ENCODE data around the gene PRKRA.

Gene PRKRA

GRCh38 chr2:178450774-178451525, at the start of gene PRKRA, which contains the start of gene PJVK:
PRKRA (minus strand) TSS chr2:178451175; CDS start chr2:178451030, 145 bp downstream.
PJVK (plus strand) TSS chr2:178451378; CDS start chr2:178453410, 2,032 bp downstream.
- peak within 1 kb of the TSS; percentile 82 to 91 for H3K4me3 ChIP-seq (replicated peaks in 1 of 2; ENCODE audit: low read depth in 2 of 2, low read length in 2 of 2)
- TF ChIP-seq CTCF (IDR thresholded peaks at IDR 0.05; ENCODE audit: low read depth, low read length): no peak
- peak; percentile 97 to 99 for DNase-seq (ENCODE audit: low read depth in 2 of 2)

- TF ChIP-seq CTCF (IDR thresholded peaks at IDR 0.05; ENCODE audit: low read depth, low read length): no peak
- no peak overlapping the region for H3K4me3 ChIP-seq (replicated peaks in 1 of 2; ENCODE audit: low read depth in 2 of 2, low read length in 2 of 2)
- DNase-seq (ENCODE audit: low read depth in 2 of 2): no peak
Measured at GRCh38 chr2:178499640-178500039, 48.7 kb upstream of the PRKRA start.

- no peak overlapping the region for H3K4me3 ChIP-seq (replicated peaks in 1 of 2; ENCODE audit: low read depth in 2 of 2, low read length in 2 of 2)
- DNase-seq (ENCODE audit: low read depth in 2 of 2): no peak
- no peak for TF ChIP-seq CTCF (IDR thresholded peaks at IDR 0.05; ENCODE audit: low read depth, low read length)
Measured at GRCh38 chr2:178498137-178498536, 47.2 kb upstream of the PRKRA start.

GRCh38 chr2:178496049-178496448, 45.1 kb upstream of the PRKRA start:
- no peak for TF ChIP-seq CTCF (IDR thresholded peaks at IDR 0.05; ENCODE audit: low read depth, low read length)
- H3K4me3 ChIP-seq (replicated peaks in 1 of 2; ENCODE audit: low read depth in 2 of 2, low read length in 2 of 2): no peak overlapping the region
- no peak for DNase-seq (ENCODE audit: low read depth in 2 of 2)

- no peak for TF ChIP-seq CTCF (IDR thresholded peaks at IDR 0.05; ENCODE audit: low read depth, low read length)
- H3K4me3 ChIP-seq (replicated peaks in 1 of 2; ENCODE audit: low read depth in 2 of 2, low read length in 2 of 2): no peak overlapping the region
- no peak for DNase-seq (ENCODE audit: low read depth in 2 of 2)
Measured at GRCh38 chr2:178491612-178492011, 40.6 kb upstream of the PRKRA start.

GRCh38 chr2:178485356-178485755, 34.4 kb upstream of the PRKRA start:
- no peak overlapping the region for H3K4me3 ChIP-seq (replicated peaks in 1 of 2; ENCODE audit: low read depth in 2 of 2, low read length in 2 of 2)
- TF ChIP-seq CTCF (IDR thresholded peaks at IDR 0.05; ENCODE audit: low read depth, low read length): no peak
- DNase-seq (ENCODE audit: low read depth in 2 of 2): peak in 1 of 2 donors; percentile 22

All from cardiac fibroblast (primary cell).